ENCODE results near the gene MAPK9. TPM values are rescaled to one million over a fixed set of nuclear protein-coding genes. Genes with fewer than 3 reads are reported as not detected.
A peak's percentile ranks its signal among the peaks of the same experiment; 100 is the strongest.

Gene MAPK9
- total and polyA plus RNA-seq, 12 donors: 13.9 to 47.4 (median 40.3) TPM

GRCh38 chr5:180332051-180332517 lies 40.2 kb upstream of the MAPK9 start:
- 39 to 43% methylated on average over 13 of the region's 13 CpGs for WGBS, 2 donors
- Histone ChIP-seq H3K27me3 (peaks cover 0 to 21% (median 10%) of the 10 kb centered on the region in 7 donors), H3K4me3 (no peak overlapping the region), H3K27ac (peak overlapping the region in 5 of 10 donors; percentile 6 to 85 (median 72)), H3K4me1 (peaks cover 0 to 26% (median 0%) of the 10 kb centered on the region in 9 donors), H3K9me3 (no peaks in the 10 kb centered on the region), H3K36me3 (peaks cover 0 to 51% (median 0%) of the 10 kb centered on the region in 9 donors)
- ATAC-seq: no peak
- no peak for DNase-seq
- peak in 1 of 9 donors; percentile 21 for TF ChIP-seq CTCF (IDR thresholded peaks at IDR 0.05)
- intact Hi-C loops (cut with DNase I): no loop called here

GRCh38 chr5:180331647-180331950 lies 39.7 kb upstream of the MAPK9 start:
- TF ChIP-seq CTCF (IDR thresholded peaks at IDR 0.05): no peak
- Histone ChIP-seq H3K4me1 (peaks cover 0 to 26% (median 0%) of the 10 kb centered on the region in 9 donors), H3K27ac (peak overlapping the region in 8 of 10 donors; percentile 6 to 85 (median 65)), H3K4me3 (no peak overlapping the region), H3K27me3 (peaks cover 0 to 21% (median 10%) of the 10 kb centered on the region in 7 donors), H3K36me3 (peaks cover 0 to 47% (median 0%) of the 10 kb centered on the region in 9 donors), H3K9me3 (no peaks in the 10 kb centered on the region)
- WGBS, 2 donors: 41 to 42% methylated on average over 7 of the region's 7 CpGs
- DNase-seq (no peak), ATAC-seq (peak in 1 of 8 donors; percentile 16)
- intact Hi-C loops (cut with DNase I): no loop called here

- peaks cover 0 to 41% (median 0%) of the 10 kb centered on the region in 9 donors for H3K36me3 ChIP-seq
- peak in 1 of 2 donors; percentile 43 for DNase-seq
- intact Hi-C loops (cut with DNase I): no loop called here
Measured at GRCh38 chr5:180330810-180331646, 39.1 kb upstream of the MAPK9 start.

More at GRCh38 chr5:180330810-180331646, 39.1 kb upstream of the MAPK9 start:
- Histone ChIP-seq H3K27me3 (peaks cover 0 to 21% (median 10%) of the 10 kb centered on the region in 7 donors), H3K4me1 (peaks cover 0 to 26% (median 0%) of the 10 kb centered on the region in 9 donors), H3K9me3 (no peaks in the 10 kb centered on the region), H3K4me3 (no peak overlapping the region), H3K27ac (peak overlapping the region in 8 of 10 donors; percentile 6 to 85 (median 65))
- peak; percentile 44 to 87 (median 78) for ATAC-seq
- WGBS, 2 donors: 53 to 56% methylated on average over 16 of the region's 16 CpGs
- TF ChIP-seq CTCF (IDR thresholded peaks at IDR 0.05): no peak

All from heart right ventricle (tissue), 16 donors.